HepG2 (cell line): Measurements from ENCODE around the gene HMGN4. TPM values are rescaled to one million over a fixed set of nuclear protein-coding genes. Genes with fewer than 3 reads are reported as not detected.

Source experiments
- ATF1 ChIP-seq: IDR thresholded peaks from 2 replicates; pipeline ENCODE4 v1.6.1; 2016; ENCODE audit warnings: mild to moderate bottlenecking, control low read depth
- DNMT1 ChIP-seq: sonication (generic); formaldehyde crosslinking; IDR thresholded peaks from 2 replicates; pipeline ENCODE4 v1.5.1; 2020; ENCODE audit warnings: mild to moderate bottlenecking, missing genetic modification reagents
- GABPA ChIP-seq, 2 experiments: IDR thresholded peaks; 2 replicates each; pipeline ENCODE4 v1.6.1; 2011 to 2016; ENCODE audit warnings: low read depth in 2 of 2, low read length in 1 of 2, missing biosample characterization in 1 of 2, missing genetic modification characterization in 1 of 2
- KDM6A ChIP-seq: IDR thresholded peaks from 2 replicates; pipeline ENCODE4 v1.6.1; 2016; ENCODE audit warnings: low read depth
- MYNN ChIP-seq: sonication (generic); formaldehyde crosslinking; IDR thresholded peaks from 2 replicates; pipeline ENCODE4 v1.4.0; 2020; ENCODE audit warnings: mild to moderate bottlenecking, low read depth, missing genetic modification reagents
- MZF1 ChIP-seq: sonication (generic); formaldehyde crosslinking; IDR thresholded peaks from 2 replicates; pipeline ENCODE4 v1.8.1; 2023; ENCODE audit warnings: mild to moderate bottlenecking, missing genetic modification reagents, borderline replicate concordance
- NCOA2 ChIP-seq: sonication (generic); formaldehyde crosslinking; IDR thresholded peaks from 2 replicates; pipeline ENCODE4 v1.8.0; 2022; ENCODE audit warnings: inconsistent platforms
- REST ChIP-seq, 2 experiments: IDR thresholded peaks; 2 replicates each; pipeline ENCODE4 v1.6.1; 2011 to 2012; ENCODE audit warnings: low read length in 2 of 2, borderline replicate concordance in 1 of 2, low read depth in 1 of 2, mild to moderate bottlenecking in 1 of 2, moderate library complexity in 1 of 2
- ZBTB8A ChIP-seq: sonication (generic); formaldehyde crosslinking; IDR thresholded peaks from 2 replicates; pipeline ENCODE4 v1.4.0; 2020; ENCODE audit warnings: mild to moderate bottlenecking, low read depth, missing genetic modification reagents, borderline replicate concordance
- ZNF251 ChIP-seq: sonication (generic); formaldehyde crosslinking; IDR thresholded peaks from 2 replicates; pipeline ENCODE4 v1.9.0; 2021; ENCODE audit warnings: mild to moderate bottlenecking, missing genetic modification reagents
- ZNF33B ChIP-seq: sonication (generic); formaldehyde crosslinking; IDR thresholded peaks from 2 replicates; pipeline ENCODE4 v1.5.1; 2020; ENCODE audit warnings: mild to moderate bottlenecking, missing genetic modification reagents
- ZNF614 ChIP-seq: IDR thresholded peaks from 2 replicates; pipeline ENCODE4 v1.6.1; 2018; ENCODE audit warnings: missing biosample characterization, missing genetic modification reagents, inconsistent platforms, borderline replicate concordance
- ZNF792 ChIP-seq: IDR thresholded peaks from 2 replicates; pipeline ENCODE4 v1.6.1; 2016
- ZNF850 ChIP-seq: sonication (generic); formaldehyde crosslinking; conservative IDR thresholded peaks from 2 replicates; pipeline ENCODE4 v1.9.0; 2021; ENCODE audit warnings: mild to moderate bottlenecking, missing genetic modification reagents
- ZSCAN25 ChIP-seq: sonication (generic); formaldehyde crosslinking; IDR thresholded peaks from 2 replicates; pipeline ENCODE4 v1.8.0; 2022; ENCODE audit warnings: mild to moderate bottlenecking, missing genetic modification reagents
- polyA plus RNA-seq, 8 experiments: library from polyadenylated mRNA; depleted of rRNA in 3 of 8; stranded (reverse) in 7 of 8; unstranded in 1 of 8; fragments of >200 nt; fragmentation: Illumina TruSeq in 4 of 8; extraction: Trizol in 4 of 8; gene quantifications; 2 replicates each; pipeline versions ENCODE4 v1.2.1 to v1.2.3, GENCODE V29; 2011 to 2016; ENCODE audit warnings: low read depth in 4 of 8, missing spikeins in 1 of 8, mixed read lengths in 1 of 8; ENCODE audit not compliant: insufficient read depth in 1 of 8
- total RNA-seq, 5 experiments: library from RNA; depleted of rRNA; stranded (reverse); fragments of >200 nt; fragmentation: Illumina TruSeq; extraction: Trizol; gene quantifications; 2 replicates each; pipeline ENCODE4 v1.2.3, GENCODE V29; 2016; ENCODE audit warnings: low read depth in 1 of 5
- TF ChIP-seq, protein P1 (sequence below): sonication (generic); formaldehyde crosslinking; IDR thresholded peaks from 2 replicates; pipeline ENCODE4 v1.8.0; 2022; ENCODE audit warnings: mild to moderate bottlenecking, missing genetic modification reagents; ENCODE audit not compliant: insufficient replicate concordance
- TF ChIP-seq, protein P2 (sequence below): sonication (generic); formaldehyde crosslinking; IDR thresholded peaks from 2 replicates; pipeline ENCODE4 v1.4.0; 2020; ENCODE audit warnings: mild to moderate bottlenecking, missing genetic modification reagents, borderline replicate concordance
- TF ChIP-seq, protein P3 (sequence below): sonication (generic); formaldehyde crosslinking; IDR thresholded peaks from 2 replicates; pipeline ENCODE4 v1.4.0; 2020; ENCODE audit warnings: mild to moderate bottlenecking, missing genetic modification reagents

The HMGN4 gene
- total and polyA plus RNA-seq, 2 of the 13 experiments (the other 11 are each of a cell fraction or from before 2014, with no cell fraction given), result 39.9 to 52.1 TPM

DNA sequence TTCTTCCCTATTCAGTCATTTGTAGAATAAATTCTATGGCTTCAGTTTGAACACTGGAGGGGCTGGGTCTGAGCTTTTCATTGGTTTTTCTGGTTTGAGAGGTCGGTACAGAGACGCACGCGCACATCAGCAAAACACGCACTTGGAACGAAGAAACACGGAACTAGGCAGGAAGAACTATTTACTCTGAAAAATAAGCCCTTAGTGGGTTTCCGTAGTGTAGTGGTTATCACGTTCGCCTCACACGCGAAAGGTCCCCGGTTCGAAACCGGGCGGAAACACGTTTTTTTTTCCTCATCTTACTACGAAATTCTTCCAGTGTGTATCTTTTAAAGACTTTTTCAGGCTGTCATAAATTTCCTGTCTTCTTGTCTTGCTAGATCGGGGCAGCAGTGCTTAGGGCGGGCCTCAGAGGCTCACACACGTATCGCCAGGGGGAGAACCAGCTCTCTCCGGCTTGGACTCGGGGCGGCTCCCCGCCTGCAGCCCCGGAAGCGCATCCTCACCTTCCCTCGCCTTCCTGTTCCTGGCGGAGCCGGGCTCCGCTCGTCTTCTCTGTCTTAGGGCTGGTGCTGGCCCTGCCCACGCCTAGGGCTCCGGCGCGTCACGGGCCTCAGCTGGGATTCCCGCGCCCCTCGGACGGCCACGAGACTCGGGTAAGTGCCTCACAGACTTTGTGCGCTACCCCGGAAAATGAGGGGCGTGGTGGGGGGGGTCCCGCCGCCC lies at the start of gene HMGN4 (continued):
- TF ChIP-seq, protein P1, sequence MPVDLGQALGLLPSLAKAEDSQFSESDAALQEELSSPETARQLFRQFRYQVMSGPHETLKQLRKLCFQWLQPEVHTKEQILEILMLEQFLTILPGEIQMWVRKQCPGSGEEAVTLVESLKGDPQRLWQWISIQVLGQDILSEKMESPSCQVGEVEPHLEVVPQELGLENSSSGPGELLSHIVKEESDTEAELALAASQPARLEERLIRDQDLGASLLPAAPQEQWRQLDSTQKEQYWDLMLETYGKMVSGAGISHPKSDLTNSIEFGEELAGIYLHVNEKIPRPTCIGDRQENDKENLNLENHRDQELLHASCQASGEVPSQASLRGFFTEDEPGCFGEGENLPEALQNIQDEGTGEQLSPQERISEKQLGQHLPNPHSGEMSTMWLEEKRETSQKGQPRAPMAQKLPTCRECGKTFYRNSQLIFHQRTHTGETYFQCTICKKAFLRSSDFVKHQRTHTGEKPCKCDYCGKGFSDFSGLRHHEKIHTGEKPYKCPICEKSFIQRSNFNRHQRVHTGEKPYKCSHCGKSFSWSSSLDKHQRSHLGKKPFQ (CRISPR knock-in tag), result no peak
- TF ChIP-seq ATF1 (CRISPR knock-in tag) (no peak), MYNN (CRISPR knock-in tag) (0 out of 2 replicates have a peak, but pooled peaks have one; percentile 42), ZNF33B (CRISPR knock-in tag) (no peak), ZNF792 (peak; percentile 43; the same call in 1 of the 2 replicates), REST (IDR thresholded peaks at IDR 0.05; ENCODE audit: borderline replicate concordance in 1 of 2, low read depth in 1 of 2, low read length in 2 of 2) (no peak), ZNF251 (CRISPR knock-in tag) (no peak), NCOA2 (CRISPR knock-in tag) (peak; percentile 5), ZSCAN25 (CRISPR knock-in tag) (no peak), GABPA (IDR thresholded peaks at IDR 0.05; ENCODE audit: low read depth, low read length) (peak; percentile 88), GABPA (CRISPR knock-in tag; IDR thresholded peaks at IDR 0.05; ENCODE audit: low read depth) (peak; percentile 94), DNMT1 (CRISPR knock-in tag) (no peak), ZNF850 (CRISPR knock-in tag) (peak; percentile 90; the same call in 1 of the 2 replicates), MZF1 (CRISPR knock-in tag) (no peak), ZBTB8A (CRISPR knock-in tag) (no peak), KDM6A (no peak), ZNF614 (CRISPR knock-in tag) (peak; percentile 23; the same call in 1 of the 2 replicates)
- TF ChIP-seq, protein P2, sequence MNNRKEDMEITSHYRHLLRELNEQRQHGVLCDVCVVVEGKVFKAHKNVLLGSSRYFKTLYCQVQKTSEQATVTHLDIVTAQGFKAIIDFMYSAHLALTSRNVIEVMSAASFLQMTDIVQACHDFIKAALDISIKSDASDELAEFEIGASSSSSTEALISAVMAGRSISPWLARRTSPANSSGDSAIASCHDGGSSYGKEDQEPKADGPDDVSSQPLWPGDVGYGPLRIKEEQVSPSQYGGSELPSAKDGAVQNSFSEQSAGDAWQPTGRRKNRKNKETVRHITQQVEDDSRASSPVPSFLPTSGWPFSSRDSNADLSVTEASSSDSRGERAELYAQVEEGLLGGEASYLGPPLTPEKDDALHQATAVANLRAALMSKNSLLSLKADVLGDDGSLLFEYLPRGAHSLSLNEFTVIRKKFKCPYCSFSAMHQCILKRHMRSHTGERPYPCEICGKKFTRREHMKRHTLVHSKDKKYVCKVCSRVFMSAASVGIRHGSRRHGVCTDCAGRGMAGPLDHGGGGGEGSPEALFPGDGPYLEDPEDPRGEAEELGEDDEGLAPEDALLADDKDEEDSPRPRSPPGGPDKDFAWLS (CRISPR knock-in tag), result no peak
- TF ChIP-seq, protein P3, sequence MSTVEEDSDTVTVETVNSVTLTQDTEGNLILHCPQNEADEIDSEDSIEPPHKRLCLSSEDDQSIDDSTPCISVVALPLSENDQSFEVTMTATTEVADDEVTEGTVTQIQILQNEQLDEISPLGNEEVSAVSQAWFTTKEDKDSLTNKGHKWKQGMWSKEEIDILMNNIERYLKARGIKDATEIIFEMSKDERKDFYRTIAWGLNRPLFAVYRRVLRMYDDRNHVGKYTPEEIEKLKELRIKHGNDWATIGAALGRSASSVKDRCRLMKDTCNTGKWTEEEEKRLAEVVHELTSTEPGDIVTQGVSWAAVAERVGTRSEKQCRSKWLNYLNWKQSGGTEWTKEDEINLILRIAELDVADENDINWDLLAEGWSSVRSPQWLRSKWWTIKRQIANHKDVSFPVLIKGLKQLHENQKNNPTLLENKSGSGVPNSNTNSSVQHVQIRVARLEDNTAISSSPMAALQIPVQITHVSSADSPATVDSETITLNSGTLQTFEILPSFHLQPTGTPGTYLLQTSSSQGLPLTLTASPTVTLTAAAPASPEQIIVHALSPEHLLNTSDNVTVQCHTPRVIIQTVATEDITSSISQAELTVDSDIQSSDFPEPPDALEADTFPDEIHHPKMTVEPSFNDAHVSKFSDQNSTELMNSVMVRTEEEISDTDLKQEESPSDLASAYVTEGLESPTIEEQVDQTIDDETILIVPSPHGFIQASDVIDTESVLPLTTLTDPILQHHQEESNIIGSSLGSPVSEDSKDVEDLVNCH (CRISPR knock-in tag), result no peak
